ENCODE measurements around the gene FN1. TPM values are rescaled to one million over a fixed set of nuclear protein-coding genes. Genes with fewer than 3 reads are reported as not detected.
"Not testable (repeated sequence)": the region's sequence is repeated elsewhere in the genome, so short reads cannot be mapped to it uniquely, and the experiment has no call there.

FN1 gene
- total and polyA plus RNA-seq, 9 donors = 96.3 to 979 (median 287) TPM

- Histone ChIP-seq H3K4me1 (ENCODE audit: insufficient read depth) (no peaks in the 10 kb centered on the region), H3K27ac (no peak overlapping the region), H3K36me3 (no peaks in the 10 kb centered on the region), H3K4me3 (no peak overlapping the region), H3K9me3 (no peaks in the 10 kb centered on the region), H3K27me3 (no peaks in the 10 kb centered on the region)
- WGBS, 3 donors = 95 to 98% (median 96%) methylated on average over 9 of the region's 9 CpGs
- TF ChIP-seq EP300 (IDR thresholded peaks at IDR 0.05) = no peak
- TF ChIP-seq CTCF (IDR thresholded peaks at IDR 0.05) = no peak
- TF ChIP-seq POLR2A (IDR thresholded peaks at IDR 0.05) = no peak
- intact Hi-C loops (cut with DNase I) = no loop called here
- DNase-seq = no peak
Observed at GRCh38 chr2:215411941-215412743, 23.7 kb downstream of the FN1 start.

- H3K9me3 ChIP-seq = no peaks in the 10 kb centered on the region
- WGBS, 3 donors = 0 to 3% (median 0%) methylated on average over 1 of the region's 1 CpG
- no peaks in the 10 kb centered on the region for H3K4me1 ChIP-seq (ENCODE audit: insufficient read depth)
- no peaks in the 10 kb centered on the region for H3K27me3 ChIP-seq
- intact Hi-C loops (cut with DNase I) = no loop called here
- H3K4me3 ChIP-seq = no peak overlapping the region
- no peak for DNase-seq
- H3K27ac ChIP-seq = no peak overlapping the region
- H3K36me3 ChIP-seq = no peaks in the 10 kb centered on the region
- TF ChIP-seq EP300 (IDR thresholded peaks at IDR 0.05) (no peak), POLR2A (IDR thresholded peaks at IDR 0.05) (no peak), CTCF (IDR thresholded peaks at IDR 0.05) (no peak)
Observed at GRCh38 chr2:215410932-215411285, 25.0 kb downstream of the FN1 start.

GRCh38 chr2:215410181-215410931, 25.5 kb downstream of the FN1 start:
- H3K4me1 ChIP-seq (ENCODE audit: insufficient read depth); H3K27ac ChIP-seq; H3K4me3 ChIP-seq; intact Hi-C loops (cut with DNase I); H3K36me3 ChIP-seq; DNase-seq; H3K9me3 ChIP-seq; H3K27me3 ChIP-seq: not testable (repeated sequence)
- 88 to 95% (median 95%) methylated on average over 13 of the region's 13 CpGs for WGBS, 3 donors

GRCh38 chr2:215409331-215410127, 26.3 kb downstream of the FN1 start:
- 92 to 94% (median 93%) methylated on average over 18 of the region's 18 CpGs for WGBS, 3 donors
- Histone ChIP-seq H3K4me3 (no peak overlapping the region), H3K4me1 (ENCODE audit: insufficient read depth) (no peaks in the 10 kb centered on the region), H3K36me3 (no peaks in the 10 kb centered on the region), H3K9me3 (no peaks in the 10 kb centered on the region), H3K27ac (no peak overlapping the region), H3K27me3 (no peaks in the 10 kb centered on the region)
- intact Hi-C loops (cut with DNase I) = no loop called here
- TF ChIP-seq CTCF (IDR thresholded peaks at IDR 0.05) = no peak
- no peak for TF ChIP-seq EP300 (IDR thresholded peaks at IDR 0.05)
- no peak for TF ChIP-seq POLR2A (IDR thresholded peaks at IDR 0.05)
- no peak for DNase-seq

- DNase-seq; intact Hi-C loops (cut with DNase I); H3K9me3 ChIP-seq; H3K27me3 ChIP-seq; H3K36me3 ChIP-seq; H3K4me3 ChIP-seq; H3K27ac ChIP-seq; H3K4me1 ChIP-seq (ENCODE audit: insufficient read depth): not testable (repeated sequence)
- WGBS, 3 donors = 87 to 95% (median 93%) methylated on average over 7 of the region's 7 CpGs
Observed at GRCh38 chr2:215408441-215408840, 27.4 kb downstream of the FN1 start.
